T-helper 22 cell (primary cell): ENCODE measurements around the gene KLHDC1.

Experiments
- DNase-seq: peaks from one replicate; pipeline ENCODE4 v3.0.0-alpha.2; 2020; ENCODE audit warnings: low read depth

KLHDC1 gene

GRCh38 chr14:49786315-49786714 is 93.4 kb downstream of the KLHDC1 start:
- DNase-seq = no peak

- DNase-seq = no peak
These were observed 99.7 kb downstream of the KLHDC1 start for GRCh38 chr14:49792618-49793017.

GRCh38 chr14:49796025-49796424 is 103.1 kb downstream of the KLHDC1 start:
- DNase-seq = no peak
